ENCODE measurements around the gene FALEC. TPM values are rescaled to one million over a fixed set of nuclear protein-coding genes. Genes with fewer than 3 reads are reported as not detected.

The FALEC gene
- total RNA-seq, 1 donor from 2014 or later: not detected

GRCh38 chr1:150551051-150551783 is 35.7 kb downstream of the FALEC start:
- no peak for TF ChIP-seq CTCF (conservative IDR thresholded peaks at IDR 0.05; ENCODE audit: low read depth, low read length)
- DNase-seq (ENCODE audit: low read depth): no peak
- no peak overlapping the region for H3K4me3 ChIP-seq (ENCODE audit: low read depth, low read length)

GRCh38 chr1:150551784-150552127 is 36.2 kb downstream of the FALEC start:
- no peak overlapping the region for H3K4me3 ChIP-seq (ENCODE audit: low read depth, low read length)
- no peak for DNase-seq (ENCODE audit: low read depth)
- TF ChIP-seq CTCF (conservative IDR thresholded peaks at IDR 0.05; ENCODE audit: low read depth, low read length): no peak

GRCh38 chr1:150552128-150552910 is 36.8 kb downstream of the FALEC start:
- H3K4me3 ChIP-seq (ENCODE audit: low read depth, low read length): no peak overlapping the region
- no peak for TF ChIP-seq CTCF (conservative IDR thresholded peaks at IDR 0.05; ENCODE audit: low read depth, low read length)
- DNase-seq (ENCODE audit: low read depth): no peak

GRCh38 chr1:150552911-150553289 is 37.3 kb downstream of the FALEC start:
- no peak for TF ChIP-seq CTCF (conservative IDR thresholded peaks at IDR 0.05; ENCODE audit: low read depth, low read length)
- DNase-seq (ENCODE audit: low read depth): no peak
- no peak overlapping the region for H3K4me3 ChIP-seq (ENCODE audit: low read depth, low read length)

- H3K4me3 ChIP-seq (ENCODE audit: low read depth, low read length): no peak overlapping the region
- no peak for TF ChIP-seq CTCF (conservative IDR thresholded peaks at IDR 0.05; ENCODE audit: low read depth, low read length)
- no peak for DNase-seq (ENCODE audit: low read depth)
Observed at GRCh38 chr1:150553392-150554085, 38.0 kb downstream of the FALEC start.

GRCh38 chr1:150554086-150554452 is 38.5 kb downstream of the FALEC start:
- TF ChIP-seq CTCF (conservative IDR thresholded peaks at IDR 0.05; ENCODE audit: low read depth, low read length): no peak
- DNase-seq (ENCODE audit: low read depth): no peak
- H3K4me3 ChIP-seq (ENCODE audit: low read depth, low read length): no peak overlapping the region
